RPMI7951 (cell line): ENCODE data around the gene RTN1. TPM values are rescaled to one million over a fixed set of nuclear protein-coding genes. Genes with fewer than 3 reads are reported as not detected.

ENCODE experiments used
- DNase-seq: peaks from one replicate; pipeline ENCODE4 v3.0.0-alpha.2; 2012; ENCODE audit warnings: low read depth
- total RNA-seq: library from RNA; depleted of rRNA; stranded (reverse); fragments of >200 nt; shearing (Covaris generic); gene quantifications from 2 replicates; pipeline ENCODE4 v1.2.3, GENCODE V29; 2014

Gene RTN1
- total RNA-seq, 1 experiment from 2014 or later = not detected

- no peak for DNase-seq
Measured at GRCh38 chr14:59849411-59850130, 21.0 kb downstream of the RTN1 start.

- DNase-seq = no peak
Measured at GRCh38 chr14:59848671-59849070, 21.9 kb downstream of the RTN1 start.

- DNase-seq = no peak
Measured at GRCh38 chr14:59847711-59848110, 22.9 kb downstream of the RTN1 start.

- no peak for DNase-seq
Measured at GRCh38 chr14:59846595-59846994, 24.0 kb downstream of the RTN1 start.

GRCh38 chr14:59845245-59845644 is 25.3 kb downstream of the RTN1 start:
- DNase-seq = no peak

GRCh38 chr14:59844186-59844812 is 26.3 kb downstream of the RTN1 start:
- no peak for DNase-seq

- peak; percentile 2 for DNase-seq
Measured at GRCh38 chr14:59836116-59836515, 34.5 kb downstream of the RTN1 start.

GRCh38 chr14:59832653-59833294 is 37.8 kb downstream of the RTN1 start:
- DNase-seq = no peak

GRCh38 chr14:59831121-59831730 is 39.4 kb downstream of the RTN1 start:
- no peak for DNase-seq

- DNase-seq = no peak
Measured at GRCh38 chr14:59830338-59830734, 40.2 kb downstream of the RTN1 start.

- no peak for DNase-seq
Measured at GRCh38 chr14:59829469-59830337, 40.9 kb downstream of the RTN1 start.

- DNase-seq = no peak
Measured at GRCh38 chr14:59828276-59828675, 42.3 kb downstream of the RTN1 start.

- no peak for DNase-seq
Measured at GRCh38 chr14:59827401-59827800, 43.2 kb downstream of the RTN1 start.

- no peak for DNase-seq
Measured at GRCh38 chr14:59826150-59826549, 44.4 kb downstream of the RTN1 start.

- no peak for DNase-seq
Measured at GRCh38 chr14:59823179-59823578, 47.4 kb downstream of the RTN1 start.

- DNase-seq = no peak
Measured at GRCh38 chr14:59819446-59820088, 51.0 kb downstream of the RTN1 start.

GRCh38 chr14:59816941-59817340 is 53.6 kb downstream of the RTN1 start:
- no peak for DNase-seq

- no peak for DNase-seq
Measured at GRCh38 chr14:59814988-59815387, 55.6 kb downstream of the RTN1 start.

GRCh38 chr14:59811815-59812214 is 58.8 kb downstream of the RTN1 start:
- no peak for DNase-seq

- DNase-seq = no peak
Measured at GRCh38 chr14:59811073-59811472, 59.5 kb downstream of the RTN1 start.

GRCh38 chr14:59803052-59803540 is 67.5 kb downstream of the RTN1 start:
- DNase-seq = no peak
